ENCODE data around the gene NHEJ1. TPM values are rescaled to one million over a fixed set of nuclear protein-coding genes. Genes with fewer than 3 reads are reported as not detected.

Gene NHEJ1
- polyA plus RNA-seq, 1 donor (not counting 4 experiments of a cell fraction or from before 2014, with no cell fraction given), result 13.1 TPM

DNA sequence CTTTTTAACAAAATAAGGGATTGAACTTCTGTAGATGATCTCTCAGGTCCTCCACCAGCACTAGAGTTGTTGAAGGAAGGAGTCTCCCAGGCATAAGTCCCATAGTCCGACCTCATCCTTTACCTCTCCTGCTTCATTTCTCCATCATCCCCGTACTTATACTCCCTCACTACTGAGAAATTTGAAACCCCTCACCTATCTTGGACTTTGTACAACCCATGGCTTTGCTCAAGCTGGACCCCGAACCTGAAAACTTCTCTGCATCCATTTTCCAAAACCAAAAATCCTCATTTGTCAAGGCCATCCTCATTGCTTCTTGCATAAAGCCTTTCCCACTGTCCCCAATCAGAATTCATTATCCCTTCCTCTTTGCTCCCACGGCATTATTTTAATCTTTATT is 482 bp upstream of the NHEJ1 start:
- no peak overlapping the region for H3K27ac ChIP-seq (ENCODE audit: control insufficient read depth, insufficient read depth, low read length)
- dilution Hi-C loops (cut with MboI; ENCODE audit: extremely low pct_ligation_motif_present, low sequenced_read_pairs), result no loop called here

DNA sequence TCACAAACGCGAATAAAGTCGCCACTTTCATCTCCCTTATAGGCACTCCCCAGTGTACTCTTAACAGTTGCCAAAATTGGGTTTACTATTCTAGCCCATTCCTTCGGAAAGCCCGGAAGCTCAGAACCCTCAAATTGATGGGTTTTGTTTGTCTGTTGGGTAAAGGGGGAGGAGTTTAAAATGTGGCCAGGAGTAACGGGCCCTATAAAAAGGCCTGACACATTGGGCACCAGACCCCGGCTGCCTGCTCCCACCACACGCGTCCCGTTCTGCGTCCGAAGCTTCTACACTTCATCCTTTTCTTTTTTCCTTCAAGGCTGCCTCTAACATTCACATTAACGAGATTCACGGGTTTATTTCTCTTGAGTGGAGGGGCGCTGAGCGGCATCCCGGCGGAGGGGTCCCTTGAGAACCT is 837 bp downstream of the NHEJ1 start:
- no peaks in the 10 kb centered on the region for H3K9me1 ChIP-seq (ENCODE audit: control insufficient read depth, extremely low read depth, insufficient read depth, low read length)
- H3K4me2 ChIP-seq (ENCODE audit: control insufficient read depth, extremely low read depth, insufficient read depth, low read depth, low read length), result peak overlapping the region; percentile 95
- peaks cover 2 to 3% of the 10 kb centered on the region in 2 experiments for H3K36me3 ChIP-seq (ENCODE audit: control insufficient read depth in 2 of 2, extremely low read depth in 1 of 2, insufficient read depth in 2 of 2, low read length in 2 of 2)
- peaks cover 8% of the 10 kb centered on the region for H3K4me1 ChIP-seq (ENCODE audit: control insufficient read depth, extremely low read depth, insufficient read depth, low read length)
- FAIRE-seq (no peak), DNase-seq (ENCODE audit: low read depth, low spot score) (no peak)
- no peaks in the 10 kb centered on the region for H3K27me3 ChIP-seq (ENCODE audit: control insufficient read depth, extremely low read depth, insufficient read depth, low read length)
- no peaks in the 10 kb centered on the region for H4K20me1 ChIP-seq (ENCODE audit: control insufficient read depth, extremely low read depth, insufficient read depth, low read length)
- peak overlapping the region; percentile 71 for H2AFZ ChIP-seq (ENCODE audit: control insufficient read depth, low read length)
- H3K27ac ChIP-seq (ENCODE audit: control insufficient read depth, insufficient read depth, low read length), result no peak overlapping the region
- no peak for TF ChIP-seq EZH2 (IDR thresholded peaks at IDR 0.05; ENCODE audit: low read length)
- TF ChIP-seq, protein P1, sequence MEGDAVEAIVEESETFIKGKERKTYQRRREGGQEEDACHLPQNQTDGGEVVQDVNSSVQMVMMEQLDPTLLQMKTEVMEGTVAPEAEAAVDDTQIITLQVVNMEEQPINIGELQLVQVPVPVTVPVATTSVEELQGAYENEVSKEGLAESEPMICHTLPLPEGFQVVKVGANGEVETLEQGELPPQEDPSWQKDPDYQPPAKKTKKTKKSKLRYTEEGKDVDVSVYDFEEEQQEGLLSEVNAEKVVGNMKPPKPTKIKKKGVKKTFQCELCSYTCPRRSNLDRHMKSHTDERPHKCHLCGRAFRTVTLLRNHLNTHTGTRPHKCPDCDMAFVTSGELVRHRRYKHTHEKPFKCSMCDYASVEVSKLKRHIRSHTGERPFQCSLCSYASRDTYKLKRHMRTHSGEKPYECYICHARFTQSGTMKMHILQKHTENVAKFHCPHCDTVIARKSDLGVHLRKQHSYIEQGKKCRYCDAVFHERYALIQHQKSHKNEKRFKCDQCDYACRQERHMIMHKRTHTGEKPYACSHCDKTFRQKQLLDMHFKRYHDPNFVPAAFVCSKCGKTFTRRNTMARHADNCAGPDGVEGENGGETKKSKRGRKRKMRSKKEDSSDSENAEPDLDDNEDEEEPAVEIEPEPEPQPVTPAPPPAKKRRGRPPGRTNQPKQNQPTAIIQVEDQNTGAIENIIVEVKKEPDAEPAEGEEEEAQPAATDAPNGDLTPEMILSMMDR (optimal IDR thresholded peaks at IDR 0.05 in 1 of 3, IDR thresholded peaks at IDR 0.05 in 1 of 3, conservative IDR thresholded peaks at IDR 0.05 in 1 of 3; ENCODE audit: extremely low read depth in 1 of 3, insufficient read depth in 2 of 3, low read length in 3 of 3), result no peak
- no peaks in the 10 kb centered on the region for H3K9me3 ChIP-seq (ENCODE audit: control insufficient read depth, low read depth, low read length)
- H3K9ac ChIP-seq (ENCODE audit: control insufficient read depth, extremely low read depth, insufficient read depth, low read length), result peak overlapping the region; percentile 82
- no peaks in the 10 kb centered on the region for H3K79me2 ChIP-seq (ENCODE audit: control insufficient read depth, insufficient read depth, low read length)
- dilution Hi-C loops (cut with MboI; ENCODE audit: extremely low pct_ligation_motif_present, low sequenced_read_pairs), result no loop called here
- peak overlapping the region; percentile 56 to 75 (median 74) for H3K4me3 ChIP-seq (ENCODE audit: control insufficient read depth in 2 of 3, extremely low read depth in 1 of 3, insufficient read depth in 2 of 3, low read depth in 1 of 3, low read length in 3 of 3)

More for the DNA sequence above, 482 bp upstream of the NHEJ1 start:
- no peak for TF ChIP-seq EZH2 (IDR thresholded peaks at IDR 0.05; ENCODE audit: low read length)
- TF ChIP-seq, protein P1 (optimal IDR thresholded peaks at IDR 0.05 in 1 of 3, IDR thresholded peaks at IDR 0.05 in 1 of 3, conservative IDR thresholded peaks at IDR 0.05 in 1 of 3; ENCODE audit: extremely low read depth in 1 of 3, insufficient read depth in 2 of 3, low read length in 3 of 3), result no peak
- no peak for FAIRE-seq
- H3K4me2 ChIP-seq (ENCODE audit: control insufficient read depth, extremely low read depth, insufficient read depth, low read depth, low read length), result peak overlapping the region; percentile 95
- H3K9ac ChIP-seq (ENCODE audit: control insufficient read depth, extremely low read depth, insufficient read depth, low read length), result peak overlapping the region; percentile 82
- H3K4me3 ChIP-seq (ENCODE audit: control insufficient read depth in 2 of 3, extremely low read depth in 1 of 3, insufficient read depth in 2 of 3, low read depth in 1 of 3, low read length in 3 of 3), result peak overlapping the region; percentile 56 to 75 (median 74)
- H2AFZ ChIP-seq (ENCODE audit: control insufficient read depth, low read length), result peak overlapping the region; percentile 46
- H4K20me1 ChIP-seq (ENCODE audit: control insufficient read depth, extremely low read depth, insufficient read depth, low read length), result no peaks in the 10 kb centered on the region
- H3K79me2 ChIP-seq (ENCODE audit: control insufficient read depth, insufficient read depth, low read length), result no peaks in the 10 kb centered on the region
- no peaks in the 10 kb centered on the region for H3K9me1 ChIP-seq (ENCODE audit: control insufficient read depth, extremely low read depth, insufficient read depth, low read length)
- no peaks in the 10 kb centered on the region for H3K9me3 ChIP-seq (ENCODE audit: control insufficient read depth, low read depth, low read length)
- no peaks in the 10 kb centered on the region for H3K27me3 ChIP-seq (ENCODE audit: control insufficient read depth, extremely low read depth, insufficient read depth, low read length)
- H3K4me1 ChIP-seq (ENCODE audit: control insufficient read depth, extremely low read depth, insufficient read depth, low read length), result peaks cover 8% of the 10 kb centered on the region
- H3K36me3 ChIP-seq (ENCODE audit: control insufficient read depth in 2 of 2, extremely low read depth in 1 of 2, insufficient read depth in 2 of 2, low read length in 2 of 2), result peaks cover 3 to 4% of the 10 kb centered on the region in 2 experiments
- no peak for DNase-seq (ENCODE audit: low read depth, low spot score)
